Heart right ventricle (tissue), 16 donors: Measurements from ENCODE around the gene CAST. TPM values are rescaled to one million over a fixed set of nuclear protein-coding genes. Genes with fewer than 3 reads are reported as not detected.

Experiments
- ATAC-seq, 8 donors: fragments of 200-7000 bp; cut with Tn5 transposase; one replicate each; pipeline ENCODE4 v1.9.1; 2020; ENCODE audit warnings: mild to moderate bottlenecking in 8 of 8, moderate library complexity in 8 of 8, moderate number of reproducible peaks in 1 of 8
- DNase-seq, 2 donors: peaks; one replicate each; pipeline ENCODE4 v3.0.0-alpha.2; 2020
- H3K27ac ChIP-seq, 10 donors: fragments of 200-600 bp; sonication (generic) in 2 of 10; one replicate each; pipeline versions ENCODE4 v1.5.0 to v1.8.0; 2020 to 2022; ENCODE audit warnings: mild to moderate bottlenecking in 3 of 10
- H3K27me3 ChIP-seq, 7 donors: fragments of 200-600 bp; one replicate each; pipeline ENCODE4 v1.8.0; 2021 to 2022; ENCODE audit warnings: mild to moderate bottlenecking in 2 of 7
- H3K36me3 ChIP-seq, 9 donors: fragments of 200-600 bp; sonication (generic) in 1 of 9; one replicate each; pipeline versions ENCODE4 v1.5.0 to v1.8.0; 2020 to 2022; ENCODE audit warnings: mild to moderate bottlenecking in 2 of 9
- H3K4me1 ChIP-seq, 9 donors: fragments of 200-600 bp; sonication (generic) in 1 of 9; one replicate each; pipeline versions ENCODE4 v1.5.0 to v1.8.0; 2020 to 2022; ENCODE audit warnings: mild to moderate bottlenecking in 4 of 9
- H3K4me3 ChIP-seq, 10 donors: fragments of 200-600 bp; sonication (generic) in 2 of 10; one replicate each; pipeline versions ENCODE4 v1.5.0 to v1.8.0; 2020 to 2022; ENCODE audit warnings: mild to moderate bottlenecking in 7 of 10, moderate library complexity in 2 of 10
- H3K9me3 ChIP-seq, 11 donors: fragments of 200-600 bp in 10 of 11; sonication (generic) in 2 of 11; one replicate each; pipeline versions ENCODE4 v1.5.0 to v1.8.0; 2013 to 2022; ENCODE audit warnings: mild to moderate bottlenecking in 2 of 11, control low read depth in 1 of 11, moderate library complexity in 1 of 11
- CTCF ChIP-seq, 9 donors: fragments of 200-600 bp; sonication (generic) in 2 of 9; IDR thresholded peaks; one replicate each; pipeline versions ENCODE4 v1.5.0 to v1.8.0; 2021 to 2022; ENCODE audit warnings: antibody characterized with exemption in 9 of 9, mild to moderate bottlenecking in 5 of 9, moderate library complexity in 1 of 9
- whole genome bisulfite sequencing, 2 donors: extraction: QIAGEN DNeasy Blood & Tissue Kit; methylation state at CpG; one replicate each; pipeline ENCODE4 v1.1.7; 2013; ENCODE audit warnings: inconsistent platforms in 1 of 2; 5-methylcytosine and 5-hydroxymethylcytosine counted together
- intact Hi-C, 10 donors: fragments of 100-400 bp; cut with DNase I; formaldehyde crosslinking; loops; one replicate each; pipeline versions ENCODE4 v1.11.1 to v1.14.2; 2022
- polyA plus RNA-seq, 2 donors: library from polyadenylated mRNA; stranded (reverse); fragments of 200-250 nt; gene quantifications; one replicate each; pipeline ENCODE4 v1.2.3, GENCODE V29; 2013
- total RNA-seq, 10 donors: library from RNA; stranded (reverse); fragmentation: NEBNext Ultra II Directional in 3 of 10; extraction: Animal tissue kit (Norgen Biotek cat#: 25700) in 3 of 10; gene quantifications; one replicate each; pipeline versions ENCODE4 v1.2.1 to v1.2.4, GENCODE V29; 2021 to 2023
- donor health status: Arrhythmogenic right ventricular cardiomyopathy.
- donor health status: ischemic (EF 13 %, LVEDD 7.1; RV severe dilation, severe dysfunction).
- donor health status: healthy with polysubstance abuse.
- donor health status: DM: no; HTN: yes; CAD: no.
- donor health status: DM: no; HTN: no; CAD: no.
- donor health status: ischemic (EF 25% LVEDD 6.9; RV normal size, moderate dysfunction).
- donor health status: ischemic (EF 25% LVEDD 5.7; RV mildly dilated, moderate dysfunction).
- donor health status: healthy.
- donor health status: DM: yes; HTN: yes; CAD: no.
- donor health status: Ischemic cardiomyopathy.
- donor health status: ischemic (EF 35%, LVEDD 5.7; RV mildly dilated, moderate dysfunction).
- donor health status: nonischemic (EF 11% LVEDD 7.7; RV severe dilation, severe dysfunction).
- donor health status: DM: yes; HTN: yes; CAD: no.
- donor health status: PGD.
- donor health status: ischemic (EF 29% LVEDD 5.4; RV normal size, mild dysfunction).
- donor health status: nonischemic (EF 23%, LVEDD 6.1; RV moderate dilation, normal function).

Gene CAST
- total and polyA plus RNA-seq, 12 donors, result 174 to 783 (median 488) TPM

- H3K27ac ChIP-seq, result no peak overlapping the region
- no peaks in the 10 kb centered on the region for H3K36me3 ChIP-seq
- ATAC-seq (no peak), DNase-seq (no peak)
- 53 to 68% methylated on average over 5 of the region's 5 CpGs for WGBS, 2 donors
- no peak overlapping the region for H3K4me3 ChIP-seq
- no peaks in the 10 kb centered on the region for H3K4me1 ChIP-seq
- H3K27me3 ChIP-seq, result no peaks in the 10 kb centered on the region
- H3K9me3 ChIP-seq, result no peaks in the 10 kb centered on the region
- intact Hi-C loops, result no loop called here
- no peak for TF ChIP-seq CTCF (IDR thresholded peaks at IDR 0.05)
Measured at GRCh38 chr5:96641368-96642280, 20.6 kb upstream of the CAST start.

GRCh38 chr5:96642281-96642640, 19.9 kb upstream of the CAST start:
- no peak for DNase-seq

GRCh38 chr5:96645091-96645490, 17.1 kb upstream of the CAST start:
- 79 to 85% methylated on average over 7 of the region's 7 CpGs for WGBS, 2 donors
- no peak overlapping the region for H3K27ac ChIP-seq
- DNase-seq (no peak), ATAC-seq (no peak)
- no peaks in the 10 kb centered on the region for H3K36me3 ChIP-seq
- H3K9me3 ChIP-seq, result no peaks in the 10 kb centered on the region
- TF ChIP-seq CTCF (IDR thresholded peaks at IDR 0.05), result no peak
- intact Hi-C loops, result no loop called here
- H3K4me1 ChIP-seq, result peaks cover 0 to 17% (median 0%) of the 10 kb centered on the region in 9 donors
- no peaks in the 10 kb centered on the region for H3K27me3 ChIP-seq
- H3K4me3 ChIP-seq, result no peak overlapping the region

More at GRCh38 chr5:96642281-96642640, 19.9 kb upstream of the CAST start:
- TF ChIP-seq CTCF (IDR thresholded peaks at IDR 0.05), result no peak
- 85% methylated on average over 2 of the region's 2 CpGs for WGBS, 2 donors
- intact Hi-C loops, result no loop called here
- no peak overlapping the region for H3K4me3 ChIP-seq
- H3K9me3 ChIP-seq, result no peaks in the 10 kb centered on the region
- no peak overlapping the region for H3K27ac ChIP-seq
- ATAC-seq, result no peak
- no peaks in the 10 kb centered on the region for H3K27me3 ChIP-seq
- no peaks in the 10 kb centered on the region for H3K36me3 ChIP-seq
- H3K4me1 ChIP-seq, result no peaks in the 10 kb centered on the region

GRCh38 chr5:96648023-96648422, 14.2 kb upstream of the CAST start:
- TF ChIP-seq CTCF (IDR thresholded peaks at IDR 0.05), result no peak
- Histone ChIP-seq H3K27ac (no peak overlapping the region), H3K4me1 (peaks cover 0 to 17% (median 0%) of the 10 kb centered on the region in 9 donors), H3K27me3 (no peaks in the 10 kb centered on the region), H3K9me3 (no peaks in the 10 kb centered on the region), H3K4me3 (no peak overlapping the region), H3K36me3 (no peaks in the 10 kb centered on the region)
- DNase-seq (no peak), ATAC-seq (no peak)
- intact Hi-C loops, result no loop called here
